ENCODE results near the gene ZNHIT6.

Gene ZNHIT6

GRCh38 chr1:85628791-85629531 lies 79.3 kb downstream of the ZNHIT6 start:
- peak; percentile 21 for DNase-seq
- in situ Hi-C loops (cut with MboI; ENCODE audit: low pct_unique_long_range_greater_than_20kb, low sequenced_read_pairs): no loop called here

DNA sequence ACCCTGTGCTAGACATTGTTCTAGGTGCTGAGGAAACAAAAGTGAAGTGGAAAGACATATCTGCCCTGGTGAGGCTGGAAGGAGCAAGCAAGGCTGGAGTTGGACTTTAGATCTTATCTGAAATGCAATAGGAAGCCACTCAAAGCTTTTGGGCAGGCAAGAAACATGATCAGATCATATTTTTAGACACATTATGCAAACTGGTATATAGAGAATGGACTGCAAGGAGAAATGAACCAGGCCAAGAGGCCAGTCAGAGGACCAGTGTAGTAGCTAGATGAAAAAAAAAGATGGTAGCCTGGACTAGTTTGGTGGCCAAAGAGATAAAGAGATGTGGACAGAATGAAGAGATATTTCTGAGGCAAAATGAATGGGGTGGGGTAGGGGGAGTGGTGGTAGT lies 81.4 kb downstream of the ZNHIT6 start:
- no peak for DNase-seq
- in situ Hi-C loops (cut with MboI; ENCODE audit: low pct_unique_long_range_greater_than_20kb, low sequenced_read_pairs): no loop called here

- DNase-seq: no peak
- in situ Hi-C loops (cut with MboI; ENCODE audit: low pct_unique_long_range_greater_than_20kb, low sequenced_read_pairs): no loop called here
Measured at GRCh38 chr1:85624361-85624760, 83.9 kb downstream of the ZNHIT6 start.

GRCh38 chr1:85623061-85623471 lies 85.2 kb downstream of the ZNHIT6 start:
- DNase-seq: no peak
- in situ Hi-C loops (cut with MboI; ENCODE audit: low pct_unique_long_range_greater_than_20kb, low sequenced_read_pairs): no loop called here

DNA sequence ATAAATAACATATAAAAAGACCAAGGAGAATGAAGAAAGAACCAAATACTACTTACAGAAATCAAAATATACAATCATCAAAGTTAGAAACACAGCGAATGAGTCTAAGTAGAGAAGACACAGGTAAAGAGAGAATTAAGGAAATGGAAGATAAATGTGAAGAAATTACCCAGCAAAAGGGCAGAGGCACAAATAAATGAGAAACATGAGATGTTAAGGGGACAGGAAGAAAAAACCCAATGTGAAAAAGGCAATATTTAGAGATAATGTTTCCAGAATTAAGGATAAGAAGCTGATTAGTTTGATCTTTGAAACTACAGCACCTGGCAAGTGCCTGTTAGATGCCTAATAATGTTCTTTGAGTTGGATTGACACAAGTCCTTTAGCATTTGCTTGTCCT lies 86.8 kb downstream of the ZNHIT6 start:
- in situ Hi-C loops (cut with MboI; ENCODE audit: low pct_unique_long_range_greater_than_20kb, low sequenced_read_pairs): no loop called here
- DNase-seq: no peak

GRCh38 chr1:85617633-85618100 lies 90.6 kb downstream of the ZNHIT6 start:
- DNase-seq: no peak
- in situ Hi-C loops (cut with MboI; ENCODE audit: low pct_unique_long_range_greater_than_20kb, low sequenced_read_pairs): no loop called here

DNA sequence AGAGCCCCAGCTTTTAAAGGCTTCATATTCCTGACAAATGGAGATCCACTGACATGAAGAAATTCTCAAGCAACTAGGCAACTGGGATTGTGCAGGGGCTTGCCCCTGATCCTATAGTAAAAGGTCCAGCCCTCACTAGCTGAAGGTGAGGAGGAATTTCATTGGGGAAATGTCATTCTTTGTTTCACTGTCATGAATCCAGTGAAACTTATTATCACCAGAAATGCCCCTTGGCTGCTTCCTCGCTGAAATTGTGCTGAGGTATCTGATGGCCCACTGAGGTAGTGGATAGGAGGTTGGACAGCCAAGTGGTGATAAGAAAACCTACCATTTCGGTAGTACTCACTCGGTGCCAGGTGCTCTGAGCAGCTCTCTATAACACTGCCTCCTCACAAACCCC lies 91.5 kb downstream of the ZNHIT6 start:
- in situ Hi-C loops (cut with MboI; ENCODE audit: low pct_unique_long_range_greater_than_20kb, low sequenced_read_pairs): no loop called here
- no peak for DNase-seq

DNA sequence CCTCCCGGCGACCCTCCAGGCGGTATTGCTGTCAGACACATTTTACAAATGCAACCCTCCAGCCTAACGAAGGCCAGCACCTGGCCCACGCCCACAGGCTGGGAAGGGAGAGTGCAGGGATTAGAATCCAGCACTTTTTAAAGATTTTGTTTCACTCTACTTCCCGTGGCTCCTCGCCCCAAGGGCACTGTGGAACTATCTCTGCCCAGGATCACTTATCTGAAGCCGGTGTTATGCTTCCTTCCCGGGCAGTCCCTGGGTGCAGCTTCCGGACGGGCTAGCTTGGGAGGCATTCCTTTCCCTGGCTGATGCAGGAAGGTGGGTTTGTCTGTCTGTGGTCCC lies 91.9 kb downstream of the ZNHIT6 start:
- in situ Hi-C loops (cut with MboI; ENCODE audit: low pct_unique_long_range_greater_than_20kb, low sequenced_read_pairs): no loop called here
- DNase-seq: no peak

DNA sequence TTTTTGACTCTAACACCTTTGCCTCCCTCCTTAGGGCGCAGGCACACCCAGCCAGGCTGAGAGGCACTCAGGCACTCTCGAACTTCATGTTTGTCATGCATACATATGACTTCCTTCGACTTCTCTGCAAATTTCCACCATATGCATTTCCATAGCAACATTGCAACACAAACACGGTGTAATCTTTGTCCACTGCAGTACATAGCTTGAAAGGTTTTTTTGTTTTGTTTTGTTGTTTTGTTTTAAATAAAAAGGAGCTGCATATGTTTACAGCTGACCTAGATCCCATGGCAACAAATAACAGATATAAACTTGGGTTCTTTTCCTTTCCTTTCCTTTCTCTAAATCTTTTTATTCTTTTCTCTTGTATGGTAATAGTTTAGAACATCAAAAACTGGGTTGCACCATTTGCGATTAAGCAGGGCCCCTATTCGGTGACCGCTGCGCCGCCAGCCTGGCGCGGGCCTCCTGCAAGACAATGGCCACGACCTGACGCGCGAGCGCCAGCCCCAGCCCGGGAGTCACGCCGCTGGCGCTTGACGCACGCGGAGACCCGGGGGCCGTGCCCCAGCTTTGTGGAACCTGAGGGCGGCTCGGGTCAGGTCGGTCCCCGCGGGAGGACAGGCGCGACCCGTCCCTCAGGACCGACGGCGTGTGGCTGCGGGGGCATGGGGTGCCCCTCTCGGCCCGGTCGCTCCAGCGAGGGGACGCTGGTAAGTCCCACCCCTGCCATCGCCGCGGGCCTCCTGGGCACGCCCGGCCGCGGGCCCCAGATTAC lies 92.5 kb downstream of the ZNHIT6 start:
- in situ Hi-C loops (cut with MboI; ENCODE audit: low pct_unique_long_range_greater_than_20kb, low sequenced_read_pairs): no loop called here
- no peak for DNase-seq

- peak; percentile 12 for DNase-seq
- in situ Hi-C loops (cut with MboI; ENCODE audit: low pct_unique_long_range_greater_than_20kb, low sequenced_read_pairs): no loop called here
Measured at GRCh38 chr1:85612704-85613361, 95.4 kb downstream of the ZNHIT6 start.

- no peak for DNase-seq
Measured at GRCh38 chr1:85611856-85612255, 96.4 kb downstream of the ZNHIT6 start.

GRCh38 chr1:85611425-85611824 lies 96.8 kb downstream of the ZNHIT6 start:
- in situ Hi-C loops (cut with MboI; ENCODE audit: low pct_unique_long_range_greater_than_20kb, low sequenced_read_pairs): no loop called here
- DNase-seq: no peak

More at GRCh38 chr1:85611856-85612255, 96.4 kb downstream of the ZNHIT6 start:
- in situ Hi-C loops (cut with MboI; ENCODE audit: low pct_unique_long_range_greater_than_20kb, low sequenced_read_pairs): no loop called here

DNA sequence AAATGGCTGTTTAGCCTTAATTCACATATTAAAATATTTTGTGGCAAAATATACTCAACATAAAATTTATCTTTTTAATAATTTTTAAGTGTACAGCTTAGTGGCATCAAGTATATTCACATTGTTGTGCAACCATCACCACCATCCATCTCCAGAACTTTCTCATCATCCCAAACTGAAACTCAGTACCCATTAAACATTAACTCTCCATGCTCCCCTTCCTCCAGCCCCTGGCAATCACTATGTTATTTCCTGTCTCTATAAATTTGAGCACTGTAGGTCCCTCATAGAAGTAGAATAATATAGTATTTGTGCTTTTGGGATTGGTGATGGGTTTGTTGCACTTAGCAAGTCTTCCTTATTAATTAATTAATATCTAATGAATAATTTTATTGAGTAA lies 98.3 kb downstream of the ZNHIT6 start:
- no peak for DNase-seq
- in situ Hi-C loops (cut with MboI; ENCODE audit: low pct_unique_long_range_greater_than_20kb, low sequenced_read_pairs): no loop called here

GRCh38 chr1:85608851-85609250 lies 99.4 kb downstream of the ZNHIT6 start:
- no peak for DNase-seq
- in situ Hi-C loops (cut with MboI; ENCODE audit: low pct_unique_long_range_greater_than_20kb, low sequenced_read_pairs): no loop called here

DNA sequence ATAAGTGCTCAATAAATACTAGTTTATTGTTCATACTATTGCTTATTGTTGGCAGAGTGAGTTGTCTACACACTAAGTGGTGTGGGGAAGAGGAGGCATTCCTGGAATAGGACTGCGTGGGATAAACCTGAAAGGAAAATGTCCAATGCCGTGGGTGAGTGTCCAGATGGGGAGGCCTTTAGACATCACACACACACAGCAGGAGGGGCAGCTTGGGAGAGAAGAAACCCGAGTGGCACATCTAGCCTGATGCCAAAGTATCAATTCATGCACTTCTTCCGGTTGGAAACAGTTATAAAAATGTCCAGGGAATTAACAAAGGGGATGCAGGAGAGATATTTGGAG lies 100.3 kb downstream of the ZNHIT6 start:
- DNase-seq: no peak
- in situ Hi-C loops (cut with MboI; ENCODE audit: low pct_unique_long_range_greater_than_20kb, low sequenced_read_pairs): no loop called here

DNA sequence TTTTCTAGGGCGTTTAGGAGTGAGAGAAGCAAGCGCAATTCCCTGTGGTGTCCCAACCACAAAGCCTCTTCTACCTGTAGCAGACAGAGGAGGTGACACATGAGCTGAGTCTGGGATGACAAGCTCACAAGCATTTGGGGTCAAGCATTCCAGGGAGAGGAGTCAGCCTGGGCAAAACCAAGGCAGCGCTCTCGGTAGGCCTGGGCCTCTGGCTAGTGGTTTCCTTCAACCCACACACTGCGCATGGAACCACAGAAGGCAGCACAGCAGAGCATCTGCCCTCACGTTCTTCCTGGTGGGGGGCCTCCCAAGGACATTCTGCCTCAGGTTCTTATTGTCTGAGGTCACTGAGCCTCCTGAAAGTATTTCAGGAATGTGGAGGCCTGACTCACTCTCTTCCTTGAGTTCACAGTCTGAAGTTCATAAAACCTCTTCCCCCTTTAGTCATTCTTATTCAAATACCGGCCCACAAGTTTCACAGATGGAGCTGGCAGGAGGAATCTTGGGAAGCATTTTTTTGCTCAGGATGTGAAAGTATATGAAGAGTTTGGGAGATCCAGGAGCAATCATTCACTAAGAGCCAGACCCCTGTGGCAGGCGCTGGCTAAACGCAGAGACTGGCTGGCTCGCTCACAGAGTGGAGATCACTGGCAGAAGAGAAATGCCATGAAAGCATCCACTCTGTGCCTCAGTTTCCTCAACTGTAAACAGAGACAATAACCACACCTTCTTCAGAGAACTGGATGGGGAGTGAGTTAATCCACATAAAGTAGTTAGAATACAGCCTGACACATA lies 100.9 kb downstream of the ZNHIT6 start:
- in situ Hi-C loops (cut with MboI; ENCODE audit: low pct_unique_long_range_greater_than_20kb, low sequenced_read_pairs): no loop called here
- DNase-seq: no peak

DNA sequence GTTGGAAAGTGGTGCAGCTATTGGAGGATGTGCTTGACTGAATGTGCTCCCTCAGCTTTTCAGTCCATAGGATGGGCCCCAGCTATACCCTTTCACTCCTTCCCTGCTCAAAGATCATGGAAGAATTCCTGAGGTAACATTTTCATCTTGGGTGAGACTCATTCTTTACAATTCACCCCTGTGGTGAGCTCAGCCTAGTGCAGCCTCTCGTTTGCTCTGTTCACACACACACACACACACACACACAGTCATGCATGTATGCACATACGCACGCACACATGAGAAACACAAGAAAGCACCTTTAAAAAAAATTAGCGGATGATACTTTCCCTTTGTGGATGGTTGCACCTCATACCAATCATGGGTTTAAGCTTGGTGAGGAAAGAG lies 101.8 kb downstream of the ZNHIT6 start:
- in situ Hi-C loops (cut with MboI; ENCODE audit: low pct_unique_long_range_greater_than_20kb, low sequenced_read_pairs): no loop called here

DNA sequence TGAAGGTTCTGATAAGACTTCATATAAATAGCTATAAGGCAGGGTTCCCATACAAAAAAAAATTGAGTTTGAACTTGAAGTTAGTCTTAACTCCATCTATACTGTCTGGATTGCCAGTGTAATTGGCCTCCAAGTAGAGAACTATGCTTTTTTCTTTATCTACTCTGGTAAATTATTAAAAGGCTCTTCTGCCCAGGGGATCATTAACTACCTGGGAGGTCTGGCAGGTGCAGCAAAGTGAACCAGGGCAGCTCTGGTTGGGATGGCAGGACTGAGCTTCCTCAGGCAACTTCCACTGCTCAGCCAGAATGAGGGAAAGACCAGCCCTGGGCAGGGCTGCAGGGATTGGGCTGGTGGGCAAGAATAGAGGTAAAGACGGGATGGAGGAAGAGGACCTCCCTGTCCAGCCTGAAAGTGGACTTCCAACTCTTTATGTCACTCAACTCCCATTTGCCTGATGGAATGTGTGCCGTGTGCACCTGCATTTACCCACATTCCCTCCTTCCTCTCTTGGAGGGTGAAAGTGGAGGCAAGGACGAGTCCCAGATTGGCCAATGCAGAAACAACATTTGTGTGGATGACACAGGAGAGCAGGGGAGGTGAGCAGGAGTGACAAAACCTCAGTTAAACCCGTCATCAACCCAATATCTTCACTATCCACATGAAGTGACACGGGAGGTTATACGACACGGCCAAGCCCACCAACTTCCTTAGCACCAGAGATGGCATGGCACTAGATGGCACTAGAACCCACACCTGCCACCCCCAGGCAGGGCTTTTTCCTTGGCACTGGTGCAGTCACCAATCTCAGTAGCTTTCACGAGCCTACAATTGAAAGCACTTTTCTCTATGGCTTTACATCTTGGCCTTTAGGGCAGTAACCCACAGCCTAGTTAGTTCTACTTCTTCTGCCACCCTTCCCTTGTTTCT lies 102.5 kb downstream of the ZNHIT6 start:
- no peak for DNase-seq
- in situ Hi-C loops (cut with MboI; ENCODE audit: low pct_unique_long_range_greater_than_20kb, low sequenced_read_pairs): no loop called here

More for the DNA sequence above, 101.8 kb downstream of the ZNHIT6 start:
- DNase-seq: no peak
